ENCODE data around the gene EML6. TPM values are rescaled to one million over a fixed set of nuclear protein-coding genes. Genes with fewer than 3 reads are reported as not detected.
"Not testable (repeated sequence)": the region's sequence is repeated elsewhere in the genome, so short reads cannot be mapped to it uniquely, and the experiment has no call there.

The EML6 gene
- total RNA-seq, 2 experiments from 2014 or later = 0.95 to 1.8 TPM

GRCh38 chr2:54977149-54977548 is 253.7 kb downstream of the EML6 start:
- peaks cover 31% of the 10 kb centered on the region for H3K36me3 Mint-ChIP-seq (ENCODE audit: low read depth)

GRCh38 chr2:54979321-54980044 is 256.0 kb downstream of the EML6 start:
- Mint-ChIP-seq H3K4me3 (no peak overlapping the region), H3K36me3 (ENCODE audit: low read depth) (peaks cover 33% of the 10 kb centered on the region), H3K4me1 (peaks cover 23% of the 10 kb centered on the region), H3K27ac (no peak overlapping the region), H3K9me3 (no peaks in the 10 kb centered on the region), H3K27me3 (no peaks in the 10 kb centered on the region)
- ChIA-PET POLR2A (interaction anchor here (1.0 to 1.3 kb wide), 2 partner anchors 9 to 16 kb away, joined by 3 read pairs; no protein-coding TSS in a partner anchor), CTCF (no interaction called here)
- DNase-seq = no peak

More at GRCh38 chr2:54977149-54977548, 253.7 kb downstream of the EML6 start:
- ChIA-PET POLR2A (no interaction called here), CTCF (interaction anchor here (0.6 kb wide), 1 partner anchor 205 kb away, joined by 3 read pairs; no protein-coding TSS in a partner anchor)
- Mint-ChIP-seq H3K4me3 (no peak overlapping the region), H3K27ac (no peak overlapping the region), H3K4me1 (peaks cover 17% of the 10 kb centered on the region), H3K9me3 (no peaks in the 10 kb centered on the region), H3K27me3 (no peaks in the 10 kb centered on the region)
- no peak for DNase-seq

- peaks cover 44% of the 10 kb centered on the region for H3K36me3 Mint-ChIP-seq (ENCODE audit: low read depth)
- no peaks in the 10 kb centered on the region for H3K9me3 Mint-ChIP-seq
- peaks cover 21% of the 10 kb centered on the region for H3K4me1 Mint-ChIP-seq
- H3K27me3 Mint-ChIP-seq = no peaks in the 10 kb centered on the region
- POLR2A ChIA-PET = no interaction called here
- CTCF ChIA-PET = no interaction called here
- H3K4me3 Mint-ChIP-seq = no peak overlapping the region
- no peak for DNase-seq
- no peak overlapping the region for H3K27ac Mint-ChIP-seq
Measured at GRCh38 chr2:54981385-54981784, 257.9 kb downstream of the EML6 start.

GRCh38 chr2:54983345-54984220 is 260.1 kb downstream of the EML6 start:
- Mint-ChIP-seq H3K36me3 (ENCODE audit: low read depth) (peaks cover 42% of the 10 kb centered on the region), H3K27me3 (no peaks in the 10 kb centered on the region), H3K4me1 (peaks cover 6% of the 10 kb centered on the region), H3K9me3 (no peaks in the 10 kb centered on the region), H3K4me3 (no peak overlapping the region), H3K27ac (no peak overlapping the region)
- CTCF ChIA-PET = no interaction called here
- no peak for DNase-seq
- POLR2A ChIA-PET = no interaction called here

- ChIA-PET POLR2A (no interaction called here), CTCF (no interaction called here)
- Mint-ChIP-seq H3K27me3 (no peaks in the 10 kb centered on the region), H3K4me3 (no peak overlapping the region), H3K4me1 (peaks cover 6% of the 10 kb centered on the region), H3K27ac (no peak overlapping the region), H3K36me3 (ENCODE audit: low read depth) (peaks cover 42% of the 10 kb centered on the region), H3K9me3 (no peaks in the 10 kb centered on the region)
- DNase-seq = no peak
Measured at GRCh38 chr2:54984476-54984875, 261.0 kb downstream of the EML6 start.

- H3K9me3 Mint-ChIP-seq = no peaks in the 10 kb centered on the region
- no peak overlapping the region for H3K27ac Mint-ChIP-seq
- H3K36me3 Mint-ChIP-seq (ENCODE audit: low read depth) = peaks cover 36% of the 10 kb centered on the region
- ChIA-PET POLR2A (interaction anchor here (1.6 kb wide), 1 partner anchor 24 kb away, joined by 3 read pairs; no protein-coding TSS in a partner anchor), CTCF (no interaction called here)
- H3K4me3 Mint-ChIP-seq = no peak overlapping the region
- H3K27me3 Mint-ChIP-seq = no peaks in the 10 kb centered on the region
- peaks cover 6% of the 10 kb centered on the region for H3K4me1 Mint-ChIP-seq
- DNase-seq = no peak
Measured at GRCh38 chr2:54986264-54986663, 262.8 kb downstream of the EML6 start.

DNA sequence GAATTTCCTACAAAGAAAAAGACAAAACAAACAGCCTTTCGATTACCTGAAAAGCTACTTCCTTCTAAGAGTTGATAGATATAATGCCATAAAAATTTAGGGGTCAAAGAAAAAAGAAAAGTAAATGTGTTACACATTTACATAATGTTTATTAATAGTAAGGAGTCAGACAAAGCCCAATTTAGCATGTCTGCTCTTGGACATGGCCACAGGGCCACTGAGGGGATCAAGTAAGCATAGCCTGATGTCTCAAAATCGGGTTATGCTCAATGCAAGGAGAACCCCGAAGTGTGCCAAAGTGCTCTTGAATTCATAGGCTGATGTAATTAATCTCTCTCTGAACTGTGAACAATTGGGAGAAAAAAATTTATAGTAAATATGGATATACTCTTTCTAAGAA is 265.1 kb downstream of the EML6 start:
- no peak for DNase-seq
- Mint-ChIP-seq H3K27ac (no peak overlapping the region), H3K9me3 (no peaks in the 10 kb centered on the region), H3K4me3 (no peak overlapping the region), H3K4me1 (peaks cover 4% of the 10 kb centered on the region), H3K36me3 (ENCODE audit: low read depth) (peaks cover 24% of the 10 kb centered on the region), H3K27me3 (no peaks in the 10 kb centered on the region)
- POLR2A ChIA-PET = interaction anchor here (1.5 kb wide), 1 partner anchor 9 kb away, joined by 3 read pairs; no protein-coding TSS in a partner anchor
- CTCF ChIA-PET = no interaction called here

DNA sequence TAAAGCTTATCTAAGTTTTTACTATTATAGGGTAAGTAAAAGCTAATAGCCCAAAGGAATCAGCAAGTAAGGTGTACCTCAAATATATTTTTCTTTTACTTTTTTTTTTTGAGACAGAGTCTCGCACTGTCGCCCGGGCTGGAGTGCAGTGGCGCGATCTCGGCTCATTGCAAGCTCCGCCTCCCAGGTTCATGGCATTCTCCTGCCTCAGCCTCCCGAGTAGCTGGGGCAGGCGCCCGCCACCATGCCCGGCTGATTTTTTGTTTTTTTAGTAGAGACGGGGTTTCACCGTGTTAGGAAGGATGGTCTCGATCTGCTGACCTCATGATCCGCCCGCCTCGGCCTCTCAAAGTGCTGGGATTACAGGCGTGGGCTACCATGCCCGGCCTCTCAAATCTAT is 267.2 kb downstream of the EML6 start:
- H3K36me3 Mint-ChIP-seq (ENCODE audit: low read depth) = peaks cover 15% of the 10 kb centered on the region
- H3K27ac Mint-ChIP-seq, POLR2A ChIA-PET, CTCF ChIA-PET, H3K9me3 Mint-ChIP-seq, H3K27me3 Mint-ChIP-seq, H3K4me1 Mint-ChIP-seq, H3K4me3 Mint-ChIP-seq, DNase-seq: not testable (repeated sequence)

DNA sequence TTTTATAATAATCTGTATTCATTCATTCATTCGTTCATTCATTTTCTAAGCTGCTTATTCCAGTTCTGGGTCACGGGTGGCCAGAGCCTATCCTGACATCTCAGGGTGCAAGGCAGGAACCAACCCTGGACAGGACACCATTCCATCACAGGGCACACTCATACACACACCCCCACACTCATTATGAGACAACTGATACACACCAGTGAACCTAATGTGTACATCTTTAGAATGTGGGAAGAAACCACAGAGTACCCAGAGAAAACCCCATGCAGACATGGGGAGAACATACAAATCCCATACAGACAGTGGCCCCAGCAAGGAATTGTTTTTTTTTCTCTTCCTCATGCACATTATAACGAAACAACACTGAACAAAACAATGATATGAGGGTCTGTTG is 272.1 kb downstream of the EML6 start:
- ChIA-PET POLR2A (no interaction called here), CTCF (interaction anchor here (0.6 kb wide), 1 partner anchor 436 kb away, joined by 3 read pairs; no protein-coding TSS in a partner anchor)
- DNase-seq = no peak
- no peaks in the 10 kb centered on the region for H3K27me3 Mint-ChIP-seq
- no peak overlapping the region for H3K27ac Mint-ChIP-seq
- H3K4me3 Mint-ChIP-seq = no peak overlapping the region
- peaks cover 12% of the 10 kb centered on the region for H3K4me1 Mint-ChIP-seq
- no peaks in the 10 kb centered on the region for H3K9me3 Mint-ChIP-seq
- no peaks in the 10 kb centered on the region for H3K36me3 Mint-ChIP-seq (ENCODE audit: low read depth)

- H3K27ac Mint-ChIP-seq = no peak overlapping the region
- ChIA-PET POLR2A (no interaction called here), CTCF (interaction anchor here (0.6 kb wide), 1 partner anchor 443 kb away, joined by 5 read pairs; no protein-coding TSS in a partner anchor)
- H3K4me3 Mint-ChIP-seq = no peak overlapping the region
- peaks cover 12% of the 10 kb centered on the region for H3K4me1 Mint-ChIP-seq
- no peaks in the 10 kb centered on the region for H3K9me3 Mint-ChIP-seq
- no peaks in the 10 kb centered on the region for H3K27me3 Mint-ChIP-seq
- no peak for DNase-seq
- no peaks in the 10 kb centered on the region for H3K36me3 Mint-ChIP-seq (ENCODE audit: low read depth)
Measured at GRCh38 chr2:54997826-54998225, 274.4 kb downstream of the EML6 start.

DNA sequence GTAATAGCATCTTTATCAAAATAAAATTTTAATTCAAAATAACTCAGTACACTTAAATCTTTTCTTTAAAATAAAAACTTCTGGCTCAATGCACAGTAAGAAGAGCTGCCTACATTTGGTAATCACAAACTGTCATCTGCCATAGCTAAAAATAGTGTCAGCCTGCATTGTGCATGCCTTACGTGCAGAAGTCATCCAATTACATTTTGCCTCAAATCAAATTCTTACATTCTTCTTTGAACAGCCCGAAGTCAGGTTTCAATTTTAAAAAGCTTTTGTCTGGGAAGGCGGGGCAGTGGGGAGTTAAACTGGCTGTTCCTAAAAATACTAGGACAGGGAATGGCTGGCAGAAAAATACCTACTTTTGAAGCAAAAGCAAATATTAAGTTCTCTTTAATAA is 275.7 kb downstream of the EML6 start:
- H3K4me3 Mint-ChIP-seq = no peak overlapping the region
- peaks cover 12% of the 10 kb centered on the region for H3K4me1 Mint-ChIP-seq
- no peaks in the 10 kb centered on the region for H3K36me3 Mint-ChIP-seq (ENCODE audit: low read depth)
- no peaks in the 10 kb centered on the region for H3K27me3 Mint-ChIP-seq
- no peaks in the 10 kb centered on the region for H3K9me3 Mint-ChIP-seq
- CTCF ChIA-PET = interaction anchor here (1.1 kb wide), 1 partner anchor 11 kb away, joined by 5 read pairs; no protein-coding TSS in a partner anchor
- POLR2A ChIA-PET = interaction anchor here (1.3 to 1.6 kb wide), 2 partner anchors 11 to 12 kb away, joined by 3 to 4 read pairs; no protein-coding TSS in a partner anchor
- H3K27ac Mint-ChIP-seq = no peak overlapping the region
- no peak for DNase-seq

DNA sequence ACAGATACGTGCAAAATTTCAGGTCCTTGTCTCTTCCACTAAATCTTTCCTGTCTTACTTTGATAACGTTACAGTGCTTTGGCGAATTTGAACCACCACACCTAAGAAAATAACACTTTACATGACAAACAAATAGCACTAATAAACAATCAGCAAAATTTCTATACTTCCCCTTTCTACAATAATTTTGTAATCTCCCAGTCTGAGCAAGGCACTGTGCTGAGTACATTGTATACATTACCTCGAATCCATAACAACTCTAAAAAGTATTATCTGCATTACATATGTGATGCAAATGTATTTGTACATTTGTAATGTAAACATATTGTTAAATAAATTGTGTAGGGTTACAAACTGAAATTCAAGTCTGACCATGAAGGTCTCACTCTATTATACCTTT is 276.9 kb downstream of the EML6 start:
- CTCF ChIA-PET = no interaction called here

DNA sequence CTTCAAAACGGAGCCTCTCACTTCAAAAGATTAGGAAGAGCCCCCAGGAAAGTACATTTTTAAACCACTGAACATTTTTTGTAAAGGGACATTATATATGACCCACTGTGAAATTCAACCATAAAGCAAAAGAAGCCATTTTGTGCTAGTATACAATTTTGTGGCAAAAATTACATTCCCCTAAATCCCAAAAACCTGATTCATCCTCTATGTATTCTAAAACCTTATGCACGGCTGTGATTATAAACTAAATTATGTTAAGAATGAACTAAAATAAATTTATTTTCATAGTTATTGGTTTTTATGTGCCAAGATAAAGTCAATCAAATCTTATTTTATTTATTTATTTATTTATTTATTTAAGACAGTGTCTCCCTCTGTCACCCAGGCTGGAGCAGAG is 278.3 kb downstream of the EML6 start:
- POLR2A ChIA-PET = no interaction called here
- no peaks in the 10 kb centered on the region for H3K9me3 Mint-ChIP-seq
- DNase-seq = no peak
- no peak overlapping the region for H3K4me3 Mint-ChIP-seq
- no peaks in the 10 kb centered on the region for H3K27me3 Mint-ChIP-seq
- CTCF ChIA-PET = no interaction called here
- H3K4me1 Mint-ChIP-seq = peaks cover 18% of the 10 kb centered on the region
- peaks cover 2% of the 10 kb centered on the region for H3K36me3 Mint-ChIP-seq (ENCODE audit: low read depth)
- no peak overlapping the region for H3K27ac Mint-ChIP-seq

More for the DNA sequence above, 276.9 kb downstream of the EML6 start:
- POLR2A ChIA-PET = interaction anchor here (0.6 to 1.6 kb wide), 3 partner anchors 10 to 222 kb away, joined by 3 to 4 read pairs (median 4); no protein-coding TSS in a partner anchor
- Mint-ChIP-seq H3K27me3 (no peaks in the 10 kb centered on the region), H3K36me3 (ENCODE audit: low read depth) (peaks cover 2% of the 10 kb centered on the region), H3K27ac (no peak overlapping the region), H3K9me3 (no peaks in the 10 kb centered on the region), H3K4me3 (no peak overlapping the region), H3K4me1 (peaks cover 12% of the 10 kb centered on the region)
- no peak for DNase-seq
